ENCODE results near the gene TSKU.

TSKU gene

GRCh38 chr11:76744186-76745043, 38.7 kb upstream of the TSKU start:
- Histone ChIP-seq H3K9ac (ENCODE audit: low read depth, low read length) (no peak overlapping the region), H3K36me3 (ENCODE audit: insufficient read depth, low read length) (no peaks in the 10 kb centered on the region), H3K4me1 (ENCODE audit: control insufficient read depth, insufficient read depth, low read length) (no peaks in the 10 kb centered on the region), H3K27me3 (ENCODE audit: control insufficient read depth, insufficient read depth, low read length) (peaks cover 63% of the 10 kb centered on the region), H3K4me3 (ENCODE audit: low read length) (no peak overlapping the region), H3K9me3 (replicated peaks; ENCODE audit: low read length) (no peaks in the 10 kb centered on the region), H3K4me2 (ENCODE audit: low read length) (no peak overlapping the region)

GRCh38 chr11:76745044-76745376, 38.1 kb upstream of the TSKU start:
- Histone ChIP-seq H3K4me1 (ENCODE audit: control insufficient read depth, insufficient read depth, low read length) (no peaks in the 10 kb centered on the region), H3K9ac (ENCODE audit: low read depth, low read length) (no peak overlapping the region), H3K36me3 (ENCODE audit: insufficient read depth, low read length) (no peaks in the 10 kb centered on the region), H3K4me2 (ENCODE audit: low read length) (no peak overlapping the region), H3K9me3 (replicated peaks; ENCODE audit: low read length) (no peaks in the 10 kb centered on the region), H3K27me3 (ENCODE audit: control insufficient read depth, insufficient read depth, low read length) (peaks cover 59% of the 10 kb centered on the region), H3K4me3 (ENCODE audit: low read length) (no peak overlapping the region)

- no peaks in the 10 kb centered on the region for H3K36me3 ChIP-seq (ENCODE audit: insufficient read depth, low read length)
- H3K4me1 ChIP-seq (ENCODE audit: control insufficient read depth, insufficient read depth, low read length): no peaks in the 10 kb centered on the region
- H3K27me3 ChIP-seq (ENCODE audit: control insufficient read depth, insufficient read depth, low read length): peaks cover 53% of the 10 kb centered on the region
- no peak overlapping the region for H3K4me3 ChIP-seq (ENCODE audit: low read length)
- no peaks in the 10 kb centered on the region for H3K9me3 ChIP-seq (replicated peaks; ENCODE audit: low read length)
- no peak overlapping the region for H3K9ac ChIP-seq (ENCODE audit: low read depth, low read length)
- H3K4me2 ChIP-seq (ENCODE audit: low read length): no peak overlapping the region
Observed at GRCh38 chr11:76745561-76746207, 37.5 kb upstream of the TSKU start.

- H3K4me1 ChIP-seq (ENCODE audit: control insufficient read depth, insufficient read depth, low read length): no peaks in the 10 kb centered on the region
- H3K9ac ChIP-seq (ENCODE audit: low read depth, low read length): no peak overlapping the region
- H3K36me3 ChIP-seq (ENCODE audit: insufficient read depth, low read length): no peaks in the 10 kb centered on the region
- H3K9me3 ChIP-seq (replicated peaks; ENCODE audit: low read length): no peaks in the 10 kb centered on the region
- no peak overlapping the region for H3K4me3 ChIP-seq (ENCODE audit: low read length)
- H3K27me3 ChIP-seq (ENCODE audit: control insufficient read depth, insufficient read depth, low read length): peaks cover 44% of the 10 kb centered on the region
- H3K4me2 ChIP-seq (ENCODE audit: low read length): no peak overlapping the region
Observed at GRCh38 chr11:76747153-76747914, 35.8 kb upstream of the TSKU start.

DNA sequence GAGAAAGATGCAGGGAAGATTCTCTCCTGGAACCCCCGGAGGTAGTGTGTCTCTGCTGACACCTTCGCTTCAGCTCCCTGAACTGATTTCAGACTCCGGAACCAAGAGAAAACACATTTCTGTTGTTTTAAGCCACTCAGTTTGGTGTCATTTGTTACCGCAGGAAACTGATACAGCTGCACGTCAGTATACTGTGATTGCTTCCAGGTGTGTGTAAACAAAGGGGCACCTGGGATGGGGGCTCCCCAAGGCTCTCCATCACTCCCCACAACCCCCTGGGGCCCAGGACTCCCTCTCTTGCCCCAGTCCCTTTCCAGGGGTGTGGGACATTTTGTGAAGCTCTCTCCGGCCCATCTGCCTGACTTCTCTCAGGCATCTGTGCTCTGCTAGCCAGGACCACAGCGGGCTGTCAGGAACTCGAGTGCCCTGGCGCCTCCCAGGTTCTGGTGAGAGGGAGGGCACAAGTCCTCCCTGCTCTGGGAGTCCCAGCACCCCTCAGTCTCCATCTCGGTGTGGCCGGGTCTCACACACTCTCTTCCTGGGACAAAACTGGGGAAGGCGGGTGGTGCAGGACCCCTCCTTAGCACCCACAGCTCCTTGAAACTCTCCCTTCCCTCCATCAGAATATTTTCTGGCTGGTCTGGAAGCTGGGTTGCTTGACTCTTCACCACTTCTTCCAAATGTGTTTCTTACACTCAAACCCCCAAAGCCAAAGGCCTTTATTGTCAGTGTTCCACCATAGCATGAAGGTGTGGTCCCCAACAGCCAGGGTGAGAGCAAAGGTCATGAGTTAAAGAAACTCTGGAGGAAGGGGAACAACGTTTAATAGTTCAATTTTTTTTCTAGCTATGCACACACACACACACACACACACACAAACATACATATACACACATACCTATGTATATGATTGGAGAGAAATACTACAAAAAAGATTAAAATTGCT, 35.0 kb upstream of the TSKU start:
- H3K27me3 ChIP-seq (ENCODE audit: control insufficient read depth, insufficient read depth, low read length): peaks cover 44% of the 10 kb centered on the region
- H3K4me1 ChIP-seq (ENCODE audit: control insufficient read depth, insufficient read depth, low read length): no peaks in the 10 kb centered on the region
- H3K9ac ChIP-seq (ENCODE audit: low read depth, low read length): no peak overlapping the region
- no peaks in the 10 kb centered on the region for H3K36me3 ChIP-seq (ENCODE audit: insufficient read depth, low read length)
- H3K4me3 ChIP-seq (ENCODE audit: low read length): no peak overlapping the region
- no peaks in the 10 kb centered on the region for H3K9me3 ChIP-seq (replicated peaks; ENCODE audit: low read length)
- no peak overlapping the region for H3K4me2 ChIP-seq (ENCODE audit: low read length)

DNA sequence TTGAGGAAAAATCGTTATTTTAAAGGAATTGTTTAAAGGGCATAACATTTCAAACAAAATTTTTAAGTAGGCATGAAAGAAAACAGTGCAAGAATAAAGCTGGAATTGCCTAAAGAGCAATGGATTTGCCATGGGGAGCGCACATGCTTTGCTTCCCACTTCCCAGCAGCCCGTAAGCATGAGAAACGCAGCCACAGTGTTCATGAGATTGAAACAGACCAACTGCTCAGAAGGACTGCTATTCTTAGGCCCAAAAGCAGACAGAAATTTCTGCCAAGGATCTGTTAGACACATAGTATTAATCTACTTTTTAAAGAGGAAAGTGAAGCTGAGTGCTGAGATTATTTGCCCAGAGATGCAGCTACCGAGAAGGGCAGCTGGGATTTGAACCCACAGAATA, 34.2 kb upstream of the TSKU start:
- Histone ChIP-seq H3K4me2 (ENCODE audit: low read length) (no peak overlapping the region), H3K36me3 (ENCODE audit: insufficient read depth, low read length) (no peaks in the 10 kb centered on the region), H3K27me3 (ENCODE audit: control insufficient read depth, insufficient read depth, low read length) (peaks cover 44% of the 10 kb centered on the region), H3K9ac (ENCODE audit: low read depth, low read length) (no peak overlapping the region), H3K4me1 (ENCODE audit: control insufficient read depth, insufficient read depth, low read length) (no peaks in the 10 kb centered on the region), H3K4me3 (ENCODE audit: low read length) (no peak overlapping the region), H3K9me3 (replicated peaks; ENCODE audit: low read length) (no peaks in the 10 kb centered on the region)

DNA sequence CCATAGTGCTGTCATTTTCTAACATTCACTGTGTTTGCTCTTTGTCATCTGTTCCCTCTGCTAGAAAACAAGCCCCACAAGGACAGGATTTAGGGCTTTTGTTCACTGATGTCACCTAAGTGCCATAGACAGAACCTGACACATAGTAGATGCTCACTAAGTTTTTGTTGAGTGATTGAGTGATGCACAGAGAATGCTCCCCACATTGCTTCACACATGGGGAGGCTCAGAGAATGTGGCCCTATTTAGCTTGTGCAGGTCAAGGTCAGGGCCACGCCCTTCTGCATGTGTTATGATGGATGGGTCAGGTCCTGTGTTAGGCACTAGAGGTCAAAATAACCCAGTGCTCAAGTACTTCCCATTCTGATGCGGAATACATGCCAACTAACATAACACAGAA, 33.1 kb upstream of the TSKU start:
- no peaks in the 10 kb centered on the region for H3K9me3 ChIP-seq (replicated peaks; ENCODE audit: low read length)
- no peak overlapping the region for H3K4me3 ChIP-seq (ENCODE audit: low read length)
- no peaks in the 10 kb centered on the region for H3K36me3 ChIP-seq (ENCODE audit: insufficient read depth, low read length)
- H3K27me3 ChIP-seq (ENCODE audit: control insufficient read depth, insufficient read depth, low read length): peaks cover 33% of the 10 kb centered on the region
- H3K9ac ChIP-seq (ENCODE audit: low read depth, low read length): no peak overlapping the region
- no peak overlapping the region for H3K4me2 ChIP-seq (ENCODE audit: low read length)
- H3K4me1 ChIP-seq (ENCODE audit: control insufficient read depth, insufficient read depth, low read length): no peaks in the 10 kb centered on the region

- Histone ChIP-seq H3K4me1 (ENCODE audit: control insufficient read depth, insufficient read depth, low read length) (no peaks in the 10 kb centered on the region), H3K9me3 (replicated peaks; ENCODE audit: low read length) (no peaks in the 10 kb centered on the region), H3K36me3 (ENCODE audit: insufficient read depth, low read length) (no peaks in the 10 kb centered on the region), H3K27me3 (ENCODE audit: control insufficient read depth, insufficient read depth, low read length) (peaks cover 27% of the 10 kb centered on the region), H3K9ac (ENCODE audit: low read depth, low read length) (no peak overlapping the region), H3K4me3 (ENCODE audit: low read length) (no peak overlapping the region), H3K4me2 (ENCODE audit: low read length) (no peak overlapping the region)
Observed at GRCh38 chr11:76750746-76751145, 32.4 kb upstream of the TSKU start.

DNA sequence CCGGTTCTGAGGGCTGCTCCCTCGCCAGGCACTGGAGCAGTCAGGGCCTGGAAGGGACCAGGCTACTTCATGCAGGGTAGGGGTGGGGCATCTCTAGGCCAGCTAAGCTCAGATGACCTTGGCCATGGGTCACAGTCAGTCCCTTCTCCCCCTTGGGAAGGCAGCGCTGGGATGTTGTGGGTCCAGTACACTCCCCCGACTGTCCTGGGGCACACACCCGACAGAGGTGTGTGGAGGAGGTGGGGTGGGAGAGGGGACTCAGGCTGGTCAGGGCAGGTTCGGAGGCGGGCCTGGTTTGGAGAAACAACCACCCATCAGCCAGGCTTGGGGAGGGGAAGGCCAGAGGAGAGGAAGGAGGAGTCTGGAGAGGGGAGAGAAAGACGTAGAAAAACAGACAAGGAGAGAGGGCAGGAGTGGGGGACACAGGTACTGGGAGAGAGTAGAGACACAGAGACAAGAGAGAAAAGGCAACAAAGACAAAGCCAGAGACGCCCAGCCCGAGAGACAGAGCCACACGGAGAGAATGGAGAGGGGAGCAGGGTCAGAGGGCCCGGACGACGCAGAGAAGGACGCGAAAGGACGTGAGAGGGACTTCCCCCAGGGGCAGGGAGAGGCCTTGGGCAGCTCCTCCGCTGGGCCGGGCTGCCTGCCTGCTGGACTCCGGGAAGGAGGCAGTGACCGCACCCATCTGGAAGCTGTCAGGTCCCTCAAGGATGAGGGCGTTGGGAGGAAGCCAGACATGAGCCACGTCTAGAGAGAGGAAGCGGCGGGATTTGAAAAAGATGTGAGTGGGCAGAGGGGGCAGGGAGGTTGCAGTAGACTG, 30.6 kb upstream of the TSKU start:
- Histone ChIP-seq H3K27me3 (ENCODE audit: control insufficient read depth, insufficient read depth, low read length) (peaks cover 38% of the 10 kb centered on the region), H3K4me2 (ENCODE audit: low read length) (no peak overlapping the region), H3K9me3 (replicated peaks; ENCODE audit: low read length) (no peaks in the 10 kb centered on the region), H3K4me3 (ENCODE audit: low read length) (no peak overlapping the region), H3K36me3 (ENCODE audit: insufficient read depth, low read length) (no peaks in the 10 kb centered on the region), H3K9ac (ENCODE audit: low read depth, low read length) (no peak overlapping the region), H3K4me1 (ENCODE audit: control insufficient read depth, insufficient read depth, low read length) (no peaks in the 10 kb centered on the region)

DNA sequence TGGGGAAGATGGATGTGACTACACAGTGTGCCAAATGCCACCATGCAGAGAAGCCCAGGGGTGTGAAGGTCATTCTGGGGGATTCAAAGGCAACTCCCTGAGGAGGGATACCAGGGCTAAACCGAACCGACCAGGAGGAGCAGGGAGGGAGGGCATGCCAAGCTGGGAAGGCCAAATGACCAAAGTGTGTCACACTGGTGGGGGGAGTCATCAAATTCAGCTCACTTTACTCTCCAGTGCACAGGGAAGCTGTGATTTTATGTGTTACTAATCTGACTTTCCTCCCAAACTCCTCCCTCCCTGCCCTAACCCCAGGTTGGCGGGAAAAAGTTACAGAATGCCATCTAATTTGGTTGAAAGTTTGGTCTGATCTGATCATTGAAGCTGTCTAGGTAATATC, 29.7 kb upstream of the TSKU start:
- no peaks in the 10 kb centered on the region for H3K9me3 ChIP-seq (replicated peaks; ENCODE audit: low read length)
- no peaks in the 10 kb centered on the region for H3K36me3 ChIP-seq (ENCODE audit: insufficient read depth, low read length)
- H3K4me3 ChIP-seq (ENCODE audit: low read length): no peak overlapping the region
- H3K4me1 ChIP-seq (ENCODE audit: control insufficient read depth, insufficient read depth, low read length): no peaks in the 10 kb centered on the region
- no peak overlapping the region for H3K9ac ChIP-seq (ENCODE audit: low read depth, low read length)
- H3K27me3 ChIP-seq (ENCODE audit: control insufficient read depth, insufficient read depth, low read length): peaks cover 37% of the 10 kb centered on the region
- no peak overlapping the region for H3K4me2 ChIP-seq (ENCODE audit: low read length)
